Skin of body (tissue), 1 donor: ENCODE measurements around the gene HNF1B. TPM values are rescaled to one million over a fixed set of nuclear protein-coding genes. Genes with fewer than 3 reads are reported as not detected.

Experiments
- total RNA-seq: library from RNA; depleted of rRNA; stranded (reverse); fragments of >200 nt; gene quantifications from one replicate; pipeline ENCODE4 v1.2.3, GENCODE V29; 2014

The HNF1B gene
- total RNA-seq, 1 donor from 2014 or later: not detected

Other genes with a start within 250 kb of the HNF1B start
- gene SYNRG, start 135.6 kb downstream of the HNF1B start, total RNA-seq: 26.1 TPM
- gene DDX52, start 101.6 kb downstream of the HNF1B start, total RNA-seq: 20.7 TPM
- not detected for gene TBC1D3K, start 179.4 kb upstream of the HNF1B start, total RNA-seq
- gene TBC1D3L, start 244.0 kb upstream of the HNF1B start, total RNA-seq: 2.8 TPM